Trophoblast cell (in vitro differentiated cells and primary cell): ENCODE results near the gene TAX1BP1.

Experiments used
- DNase-seq, 2 donors: peaks; one replicate each; pipeline ENCODE4 v3.0.0-alpha.2; 2016
- H2AFZ ChIP-seq: 2 replicates; pipeline ENCODE4 v1.6.1; 2013; ENCODE audit warnings: low read length, moderate library complexity, mild to moderate bottlenecking; ENCODE audit not compliant: insufficient read depth, poor library complexity
- H2AK5ac ChIP-seq: 2 replicates; pipeline ENCODE4 v1.6.1; 2013; ENCODE audit warnings: mild to moderate bottlenecking, low read length
- H2BK120ac ChIP-seq: 2 replicates; pipeline ENCODE4 v1.6.1; 2013; ENCODE audit warnings: low read length, mild to moderate bottlenecking, moderate library complexity; ENCODE audit not compliant: insufficient read depth, poor library complexity
- H2BK12ac ChIP-seq: 2 replicates; pipeline ENCODE4 v1.6.1; 2013; ENCODE audit warnings: mild to moderate bottlenecking, low read length, moderate library complexity
- H2BK5ac ChIP-seq: 2 replicates; pipeline ENCODE4 v1.6.1; 2013; ENCODE audit warnings: low read length, low read depth, moderate library complexity, mild to moderate bottlenecking; ENCODE audit not compliant: poor library complexity
- H3K14ac ChIP-seq: 2 replicates; pipeline ENCODE4 v1.6.1; 2013; ENCODE audit warnings: mild to moderate bottlenecking, low read length
- H3K18ac ChIP-seq: 2 replicates; pipeline ENCODE4 v1.6.1; 2013; ENCODE audit warnings: mild to moderate bottlenecking, low read length
- H3K23ac ChIP-seq: 2 replicates; pipeline ENCODE4 v1.6.1; 2013; ENCODE audit warnings: low read length
- H3K27ac ChIP-seq: 2 replicates; pipeline ENCODE4 v1.5.1; 2013; ENCODE audit warnings: low read depth, mild to moderate bottlenecking, inconsistent platforms, low read length, moderate library complexity
- H3K27me3 ChIP-seq: 2 replicates; pipeline ENCODE4 v1.6.1; 2013; ENCODE audit warnings: inconsistent platforms, mild to moderate bottlenecking, low read length, moderate library complexity; ENCODE audit not compliant: insufficient read depth
- H3K36me3 ChIP-seq, 2 experiments: 1 replicate in 1 of 2; 2 replicates in 1 of 2; pipeline ENCODE4 v1.6.1; 2013; ENCODE audit warnings: low read length in 2 of 2, mild to moderate bottlenecking in 2 of 2, moderate library complexity in 1 of 2; ENCODE audit not compliant: insufficient read depth in 2 of 2, control insufficient read depth in 1 of 2
- H3K4ac ChIP-seq: 2 replicates; pipeline ENCODE4 v1.6.1; 2013; ENCODE audit warnings: low read depth, mild to moderate bottlenecking, low read length, moderate library complexity
- H3K4me1 ChIP-seq, 2 experiments: 1 replicate in 1 of 2; 2 replicates in 1 of 2; pipeline ENCODE4 v1.6.1; 2013; ENCODE audit warnings: low read length in 2 of 2, mild to moderate bottlenecking in 2 of 2, moderate library complexity in 1 of 2; ENCODE audit not compliant: insufficient read depth in 2 of 2, control insufficient read depth in 1 of 2
- H3K4me2 ChIP-seq: 2 replicates; pipeline ENCODE4 v1.6.1; 2013; ENCODE audit warnings: inconsistent platforms, mild to moderate bottlenecking, low read length, moderate library complexity
- H3K4me3 ChIP-seq: 2 replicates; pipeline ENCODE4 v1.5.1; 2013; ENCODE audit warnings: mild to moderate bottlenecking, low read depth, low read length, inconsistent platforms
- H3K79me1 ChIP-seq: one replicate; pipeline ENCODE4 v1.6.1; 2013; ENCODE audit warnings: low read length
- H3K79me2 ChIP-seq: 2 replicates; pipeline ENCODE4 v1.6.1; 2013; ENCODE audit warnings: low read length, mild to moderate bottlenecking; ENCODE audit not compliant: control insufficient read depth, insufficient read depth, poor library complexity
- H3K9ac ChIP-seq: 2 replicates; pipeline ENCODE4 v1.6.1; 2013; ENCODE audit warnings: mild to moderate bottlenecking, low read length
- H3K9me3 ChIP-seq: 2 replicates; pipeline ENCODE4 v1.6.1; 2013; ENCODE audit warnings: low read depth, mild to moderate bottlenecking, control low read depth, inconsistent platforms, low read length; ENCODE audit not compliant: insufficient read depth
- H4K12ac ChIP-seq: 2 replicates; pipeline ENCODE4 v1.6.1; 2013; ENCODE audit warnings: low read depth, mild to moderate bottlenecking, low read length, moderate library complexity
- H4K8ac ChIP-seq: 2 replicates; pipeline ENCODE4 v1.6.1; 2013; ENCODE audit warnings: low read depth, mild to moderate bottlenecking, low read length, moderate library complexity
- H4K91ac ChIP-seq: one replicate; pipeline ENCODE4 v1.6.1; 2013; ENCODE audit warnings: low read depth, mild to moderate bottlenecking, low read length, moderate library complexity
- WGBS: extraction: QIAGEN DNeasy Blood & Tissue Kit; methylation state at CpG from one replicate; pipeline ENCODE4 v1.1.7; 2013; ENCODE audit warnings: missing lambda C conversion rate; ENCODE audit not compliant: insufficient read length, insufficient coverage; ENCODE audit errors: extremely low coverage; 5-methylcytosine and 5-hydroxymethylcytosine counted together

TAX1BP1 gene

DNA sequence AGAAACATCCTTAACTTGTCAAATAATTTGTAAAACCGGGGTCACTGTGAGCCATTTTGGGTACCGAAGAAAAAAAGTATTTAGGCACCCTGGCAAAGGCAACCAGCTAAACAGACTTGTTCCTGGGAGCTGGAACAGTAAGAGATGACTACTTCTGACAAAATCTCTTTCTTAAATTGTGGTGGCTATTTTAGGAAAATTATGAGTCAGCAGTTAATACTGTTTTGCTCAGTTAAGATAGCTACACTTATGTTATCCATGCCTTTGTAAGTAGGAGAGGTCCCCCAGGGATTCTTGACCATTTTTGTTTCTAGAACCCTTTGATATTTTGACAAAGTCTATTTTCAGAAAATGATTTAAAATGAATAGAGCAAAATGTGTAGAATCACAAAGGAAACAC is 68.7 kb downstream of the TAX1BP1 start:
- no peak overlapping the region for H2AK5ac ChIP-seq
- DNase-seq: no peak
- no peak overlapping the region for H4K8ac ChIP-seq
- no peak overlapping the region for H2BK12ac ChIP-seq
- no peak overlapping the region for H4K12ac ChIP-seq
- H3K27ac ChIP-seq: no peak overlapping the region
- H3K79me1 ChIP-seq: no peaks in the 10 kb centered on the region
- H3K4ac ChIP-seq: no peak overlapping the region
- H3K79me2 ChIP-seq: no peaks in the 10 kb centered on the region
- no peak overlapping the region for H2AFZ ChIP-seq
- H2BK120ac ChIP-seq: no peak overlapping the region
- no CpG with 5 or more reads among the region's 2 CpGs for WGBS
- no peak overlapping the region for H3K4me3 ChIP-seq
- H3K23ac ChIP-seq: no peak overlapping the region
- H4K91ac ChIP-seq: no peak overlapping the region
- H3K27me3 ChIP-seq: no peaks in the 10 kb centered on the region
- no peak overlapping the region for H3K4me2 ChIP-seq
- no peak overlapping the region for H3K14ac ChIP-seq
- no peaks in the 10 kb centered on the region for H3K4me1 ChIP-seq
- H3K36me3 ChIP-seq: peaks cover 0 to 2% of the 10 kb centered on the region in 2 experiments
- H3K18ac ChIP-seq: no peak overlapping the region
- H3K9ac ChIP-seq: no peak overlapping the region
- H2BK5ac ChIP-seq: no peak overlapping the region
- H3K9me3 ChIP-seq: no peaks in the 10 kb centered on the region

DNA sequence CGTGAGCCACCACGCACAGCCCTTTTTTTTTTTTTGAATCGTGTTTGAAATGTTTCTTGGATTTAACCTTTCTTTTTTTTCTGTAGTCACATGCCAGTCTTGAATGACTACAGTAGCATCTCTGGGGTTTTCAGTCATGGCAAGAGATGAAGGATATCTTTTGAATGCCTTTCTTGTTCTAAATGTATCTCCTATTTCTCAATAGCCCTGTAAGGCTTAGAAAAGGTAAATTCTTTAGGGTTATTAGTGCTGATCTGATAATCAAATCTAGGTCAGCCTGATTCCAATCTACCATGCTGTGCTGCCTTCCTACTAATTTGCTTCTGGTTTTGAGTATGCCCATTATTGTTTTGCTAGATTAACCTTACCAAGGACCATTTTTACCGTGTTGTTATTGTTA is 70.2 kb downstream of the TAX1BP1 start:
- Histone ChIP-seq H3K9me3 (no peaks in the 10 kb centered on the region), H3K4me3 (no peak overlapping the region), H4K12ac (no peak overlapping the region), H3K79me1 (no peaks in the 10 kb centered on the region), H3K23ac (no peak overlapping the region), H2AFZ (no peak overlapping the region), H3K36me3 (peaks cover 0 to 4% of the 10 kb centered on the region in 2 experiments), H2BK120ac (no peak overlapping the region), H3K27ac (no peak overlapping the region), H3K27me3 (no peaks in the 10 kb centered on the region), H4K91ac (no peak overlapping the region), H3K18ac (no peak overlapping the region), H2BK12ac (no peak overlapping the region), H4K8ac (no peak overlapping the region), H3K4me2 (no peak overlapping the region), H3K79me2 (no peaks in the 10 kb centered on the region), H3K4me1 (no peaks in the 10 kb centered on the region), H2BK5ac (no peak overlapping the region), H3K9ac (no peak overlapping the region), H3K14ac (no peak overlapping the region), H3K4ac (no peak overlapping the region), H2AK5ac (no peak overlapping the region)
- DNase-seq: peak in 1 of 2 donors; percentile 52
- no CpG with 5 or more reads among the region's 4 CpGs for WGBS

- Histone ChIP-seq H2BK5ac (no peak overlapping the region), H3K23ac (no peak overlapping the region), H3K9ac (no peak overlapping the region), H3K79me2 (no peaks in the 10 kb centered on the region), H3K27ac (no peak overlapping the region), H2AFZ (no peak overlapping the region), H2BK120ac (no peak overlapping the region), H4K12ac (no peak overlapping the region), H2BK12ac (no peak overlapping the region), H4K91ac (no peak overlapping the region), H4K8ac (no peak overlapping the region), H3K36me3 (peaks cover 2 to 6% of the 10 kb centered on the region in 2 experiments), H3K4me1 (no peaks in the 10 kb centered on the region), H3K4ac (no peak overlapping the region), H3K4me3 (no peak overlapping the region), H3K18ac (no peak overlapping the region), H3K27me3 (no peaks in the 10 kb centered on the region), H3K14ac (no peak overlapping the region), H3K79me1 (no peaks in the 10 kb centered on the region), H3K9me3 (no peaks in the 10 kb centered on the region), H2AK5ac (no peak overlapping the region), H3K4me2 (no peak overlapping the region)
- DNase-seq: no peak
- WGBS: no CpG with 5 or more reads among the region's 2 CpGs
Observed at GRCh38 chr7:27812706-27813105, 72.7 kb downstream of the TAX1BP1 start.

- H3K18ac ChIP-seq: no peak overlapping the region
- no peak overlapping the region for H2BK12ac ChIP-seq
- no peak overlapping the region for H2AK5ac ChIP-seq
- no peak overlapping the region for H3K27ac ChIP-seq
- H3K4me1 ChIP-seq: no peaks in the 10 kb centered on the region
- no peak overlapping the region for H2BK120ac ChIP-seq
- H3K9me3 ChIP-seq: no peaks in the 10 kb centered on the region
- H3K27me3 ChIP-seq: no peaks in the 10 kb centered on the region
- no peak overlapping the region for H3K23ac ChIP-seq
- H2BK5ac ChIP-seq: no peak overlapping the region
- H3K14ac ChIP-seq: no peak overlapping the region
- no peaks in the 10 kb centered on the region for H3K79me2 ChIP-seq
- H3K79me1 ChIP-seq: no peaks in the 10 kb centered on the region
- H4K8ac ChIP-seq: no peak overlapping the region
- H3K4ac ChIP-seq: no peak overlapping the region
- H3K9ac ChIP-seq: no peak overlapping the region
- no peak overlapping the region for H3K4me3 ChIP-seq
- H3K4me2 ChIP-seq: no peak overlapping the region
- H3K36me3 ChIP-seq: peaks cover 2% of the 10 kb centered on the region in 2 experiments
- H4K12ac ChIP-seq: no peak overlapping the region
- H4K91ac ChIP-seq: no peak overlapping the region
- no peak for DNase-seq
- no CpG with 5 or more reads among the region's 2 CpGs for WGBS
- no peak overlapping the region for H2AFZ ChIP-seq
Observed at GRCh38 chr7:27822245-27822644, 82.3 kb downstream of the TAX1BP1 start.
